Pancreas (tissue), 10 donors: Measurements from ENCODE around the gene IRX4. TPM values are rescaled to one million over a fixed set of nuclear protein-coding genes. Genes with fewer than 3 reads are reported as not detected.
"Not testable (repeated sequence)": the region's sequence is repeated elsewhere in the genome, so short reads cannot be mapped to it uniquely, and the experiment has no call there.

Source experiments
- ATAC-seq, 4 donors: fragments of 200-7000 bp; cut with Tn5 transposase; one replicate each; pipeline versions ENCODE4 v1.8.0 to v1.9.1; 2020; ENCODE audit warnings: mild to moderate bottlenecking in 4 of 4, moderate library complexity in 4 of 4
- DNase-seq, 6 donors: peaks; one replicate each; pipeline ENCODE4 v3.0.0-alpha.2; 2020
- FAIRE-seq: peaks from 2 replicates; lab custom pipeline; 2012; peaks lifted over from hg19 to GRCh38; lab: Jason Lieb, UNC
- H3K27ac ChIP-seq, 4 donors: fragments of 200-600 bp; sonication (generic); 1 replicate in 3 of 4; 2 replicates in 1 of 4; pipeline versions ENCODE4 v1.5.0 to v1.8.0; 2020
- H3K27me3 ChIP-seq, 4 donors: fragments of 200-600 bp; one replicate each; pipeline ENCODE4 v1.8.0; 2021
- H3K36me3 ChIP-seq, 3 donors: fragments of 200-600 bp; sonication (generic) in 1 of 3; one replicate each; pipeline versions ENCODE4 v1.5.0 to v1.8.0; 2020 to 2021
- H3K4me1 ChIP-seq, 3 donors: fragments of 200-600 bp; one replicate each; pipeline ENCODE4 v1.8.0; 2021
- H3K4me3 ChIP-seq, 4 donors: fragments of 200-600 bp; sonication (generic) in 2 of 4; one replicate each; pipeline versions ENCODE4 v1.5.0 to v1.8.0; 2020 to 2021
- H3K9me3 ChIP-seq, 4 donors: fragments of 200-600 bp; one replicate each; pipeline ENCODE4 v1.8.0; 2021
- CTCF ChIP-seq, 4 donors: fragments of 200-600 bp; sonication (generic) in 3 of 4; IDR thresholded peaks; one replicate each; pipeline versions ENCODE4 v1.5.0 to v1.8.0; 2021; ENCODE audit warnings: antibody characterized with exemption in 4 of 4
- WGBS, 2 donors: extraction: QIAGEN DNeasy Blood & Tissue Kit; methylation state at CpG; one replicate each; pipeline ENCODE4 v1.1.7; 2013; 5-methylcytosine and 5-hydroxymethylcytosine counted together
- intact Hi-C, 3 donors: fragments of 100-400 bp; cut with DNase I; formaldehyde crosslinking; loops; one replicate each; pipeline versions ENCODE4 v1.11.1 to v1.14.2; 2022
- polyA plus RNA-seq, 2 donors: library from polyadenylated mRNA; stranded (reverse); fragments of 200-250 nt; gene quantifications; one replicate each; pipeline ENCODE4 v1.2.3, GENCODE V29; 2013
- total RNA-seq, 6 donors: library from RNA; stranded (reverse); fragmentation: NEBNext Ultra II Directional in 4 of 6; extraction: Animal tissue kit (Norgen Biotek cat#: 25700) in 4 of 6; gene quantifications; one replicate each; pipeline versions ENCODE4 v1.2.1 to v1.2.4, GENCODE V29; 2021 to 2023
- donor health status: healthy with polysubstance abuse.
- donor health status: DM: no; HTN: no; CAD: no; lungs with moderate emphysema.
- donor health status: DM: no; HTN: no; CAD: no.
- donor health status: control.
- donor health status: control.
- donor health status: Bipolar disorder and iron deficiency.
- donor health status: DM: yes; HTN: yes; CAD: no.
- donor health status: DM: no; HTN: no; CAD: no.
- donor health status: DM: no; HTN: no; CAD: no.
- donor health status: DM: yes; HTN: yes; CAD: no.

IRX4 gene
- total and polyA plus RNA-seq, 8 donors: 0.31 TPM; not detected in 7

- Histone ChIP-seq H3K36me3 (no peaks in the 10 kb centered on the region), H3K4me3 (no peak overlapping the region), H3K27ac (no peak overlapping the region), H3K9me3 (no peaks in the 10 kb centered on the region), H3K27me3 (peaks cover 0 to 36% (median 6%) of the 10 kb centered on the region in 4 donors), H3K4me1 (peaks cover 0 to 5% (median 0%) of the 10 kb centered on the region in 3 donors)
- FAIRE-seq (no peak), DNase-seq (no peak), ATAC-seq (no peak)
- intact Hi-C loops: no loop called here
- no peak for TF ChIP-seq CTCF (IDR thresholded peaks at IDR 0.05)
- 8 to 15% methylated on average over 10 of the region's 10 CpGs for WGBS, 2 donors
Observed at GRCh38 chr5:1874348-1874747, 8.4 kb downstream of the IRX4 start.

- Histone ChIP-seq H3K4me3 (no peak overlapping the region), H3K36me3 (no peaks in the 10 kb centered on the region), H3K9me3 (no peaks in the 10 kb centered on the region), H3K27me3 (peaks cover 0 to 28% (median 6%) of the 10 kb centered on the region in 4 donors), H3K4me1 (peaks cover 0 to 5% (median 0%) of the 10 kb centered on the region in 3 donors), H3K27ac (no peak overlapping the region)
- WGBS, 2 donors: 13 to 16% methylated on average over 13 of the region's 13 CpGs
- DNase-seq (peak in 2 of 6 donors; percentile 19 to 60), FAIRE-seq (no peak), ATAC-seq (peak in 1 of 4 donors; percentile 59)
- TF ChIP-seq CTCF (IDR thresholded peaks at IDR 0.05): no peak
- intact Hi-C loops: no loop called here
Observed at GRCh38 chr5:1873243-1873959, 9.3 kb downstream of the IRX4 start.

GRCh38 chr5:1871441-1871840, 11.3 kb downstream of the IRX4 start:
- DNase-seq (no peak), FAIRE-seq (no peak), ATAC-seq (no peak)
- peaks cover 0 to 11% (median 2%) of the 10 kb centered on the region in 4 donors for H3K27me3 ChIP-seq
- no peak for TF ChIP-seq CTCF (IDR thresholded peaks at IDR 0.05)
- H3K27ac ChIP-seq: no peak overlapping the region
- no peak overlapping the region for H3K4me3 ChIP-seq
- WGBS, 2 donors: 60 to 68% methylated on average over 14 of the region's 14 CpGs
- H3K36me3 ChIP-seq: no peaks in the 10 kb centered on the region
- H3K4me1 ChIP-seq: peaks cover 0 to 5% (median 0%) of the 10 kb centered on the region in 3 donors
- intact Hi-C loops: no loop called here
- no peaks in the 10 kb centered on the region for H3K9me3 ChIP-seq

- H3K4me3 ChIP-seq, H3K27me3 ChIP-seq, FAIRE-seq, DNase-seq, H3K9me3 ChIP-seq, H3K36me3 ChIP-seq, intact Hi-C loops, H3K27ac ChIP-seq, H3K4me1 ChIP-seq, ATAC-seq: not testable (repeated sequence)
- WGBS, 2 donors: 85 to 92% methylated on average over 20 to 21 of the region's 21 CpGs
Observed at GRCh38 chr5:1870435-1871272, 12.1 kb downstream of the IRX4 start.

GRCh38 chr5:1868886-1869475, 13.7 kb downstream of the IRX4 start:
- no peak for TF ChIP-seq CTCF (IDR thresholded peaks at IDR 0.05)
- no peak overlapping the region for H3K4me3 ChIP-seq
- no peaks in the 10 kb centered on the region for H3K9me3 ChIP-seq
- DNase-seq (no peak), FAIRE-seq (no peak), ATAC-seq (no peak)
- no peak overlapping the region for H3K27ac ChIP-seq
- intact Hi-C loops: no loop called here
- H3K36me3 ChIP-seq: no peaks in the 10 kb centered on the region
- no peaks in the 10 kb centered on the region for H3K27me3 ChIP-seq
- WGBS, 2 donors: 46 to 54% methylated on average over 19 of the region's 19 CpGs
- no peaks in the 10 kb centered on the region for H3K4me1 ChIP-seq
